Testis (tissue), 2 donors: ENCODE results near the gene WAPL.

Source experiments
- CTCF ChIP-seq, 3 experiments: fragments of 450-650 bp in 2 of 3; fragments of 200-600 bp in 1 of 3; sonication (generic) in 1 of 3; IDR thresholded peaks; one replicate each; pipeline ENCODE4 v1.5.1; 2016 to 2019; ENCODE audit warnings: antibody characterized with exemption in 3 of 3, mild to moderate bottlenecking in 2 of 3, moderate library complexity in 1 of 3
- POLR2A ChIP-seq: fragments of 450-650 bp; IDR thresholded peaks from one replicate; pipeline ENCODE4 v1.6.1; 2017; ENCODE audit warnings: antibody characterized with exemption, mild to moderate bottlenecking, moderate library complexity

GRCh38 chr10:86402283-86402941 lies 119.2 kb downstream of the WAPL start:
- no peak for TF ChIP-seq CTCF (IDR thresholded peaks at IDR 0.05)
- TF ChIP-seq POLR2A = no peak
